NCI-H2029 treated with DMSO at 0.1 percent for 48 hours (cell line): ENCODE measurements around the gene KIAA0232.
"Not testable (repeated sequence)": the region's sequence is repeated elsewhere in the genome, so short reads cannot be mapped to it uniquely, and the experiment has no call there.

ENCODE experiments used
- DNase-seq: peaks from one replicate; lab custom pipeline; 2025; lab: John Stamatoyannopoulos, UW

The KIAA0232 gene

DNA sequence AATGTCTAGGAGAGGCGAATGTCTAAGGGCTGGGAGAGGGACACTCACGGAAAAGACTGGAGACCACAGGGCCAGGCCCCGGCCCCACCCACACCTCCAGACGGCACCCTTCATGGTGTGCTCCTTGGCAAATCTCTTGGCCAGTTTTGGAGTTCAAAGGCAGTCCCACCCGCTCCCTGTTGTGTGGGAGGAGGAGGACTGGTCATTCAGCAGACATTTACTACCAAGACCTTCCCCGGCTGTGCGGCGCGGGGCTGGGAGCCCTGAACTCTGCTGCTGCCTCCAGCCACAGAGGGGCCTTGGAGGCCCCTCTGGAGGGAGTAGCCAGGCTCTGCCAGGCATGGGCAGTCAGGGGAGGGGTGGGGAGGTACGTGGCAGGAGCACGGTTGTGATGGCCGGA lies 118.4 kb downstream of the KIAA0232 start:
- DNase-seq: no peak

DNA sequence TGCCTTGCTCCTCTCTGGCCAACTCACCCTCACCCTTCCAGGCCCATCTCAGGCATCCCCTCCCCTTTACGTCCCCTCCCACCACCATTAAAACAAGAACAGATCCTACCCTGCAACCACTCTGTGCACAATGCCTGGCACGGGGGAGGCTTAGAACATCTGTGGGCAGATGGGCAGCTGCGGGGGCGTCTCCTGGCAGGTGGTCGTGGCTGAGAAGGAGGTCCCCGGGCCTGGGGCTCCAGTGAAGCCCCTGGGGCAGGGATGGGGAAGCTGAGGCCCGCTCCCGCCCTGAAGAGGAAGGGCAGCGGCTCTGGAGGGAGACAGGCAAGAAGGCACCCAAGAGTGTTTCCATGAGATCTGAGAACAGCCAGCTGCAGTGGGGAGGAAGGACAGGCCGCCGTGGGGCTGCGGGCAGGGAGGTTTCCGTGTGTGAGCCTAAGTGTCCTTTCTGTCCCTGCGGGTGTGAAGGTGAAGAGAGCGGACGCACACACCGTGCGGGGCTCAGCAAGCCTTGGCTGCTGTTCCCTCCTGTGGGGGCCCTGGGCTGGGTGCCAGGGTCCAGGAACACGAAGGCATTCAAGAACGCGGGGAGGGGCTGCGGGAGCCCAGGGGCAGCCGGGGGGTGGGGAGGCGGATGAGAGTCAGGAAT lies 119.3 kb downstream of the KIAA0232 start:
- no peak for DNase-seq

DNA sequence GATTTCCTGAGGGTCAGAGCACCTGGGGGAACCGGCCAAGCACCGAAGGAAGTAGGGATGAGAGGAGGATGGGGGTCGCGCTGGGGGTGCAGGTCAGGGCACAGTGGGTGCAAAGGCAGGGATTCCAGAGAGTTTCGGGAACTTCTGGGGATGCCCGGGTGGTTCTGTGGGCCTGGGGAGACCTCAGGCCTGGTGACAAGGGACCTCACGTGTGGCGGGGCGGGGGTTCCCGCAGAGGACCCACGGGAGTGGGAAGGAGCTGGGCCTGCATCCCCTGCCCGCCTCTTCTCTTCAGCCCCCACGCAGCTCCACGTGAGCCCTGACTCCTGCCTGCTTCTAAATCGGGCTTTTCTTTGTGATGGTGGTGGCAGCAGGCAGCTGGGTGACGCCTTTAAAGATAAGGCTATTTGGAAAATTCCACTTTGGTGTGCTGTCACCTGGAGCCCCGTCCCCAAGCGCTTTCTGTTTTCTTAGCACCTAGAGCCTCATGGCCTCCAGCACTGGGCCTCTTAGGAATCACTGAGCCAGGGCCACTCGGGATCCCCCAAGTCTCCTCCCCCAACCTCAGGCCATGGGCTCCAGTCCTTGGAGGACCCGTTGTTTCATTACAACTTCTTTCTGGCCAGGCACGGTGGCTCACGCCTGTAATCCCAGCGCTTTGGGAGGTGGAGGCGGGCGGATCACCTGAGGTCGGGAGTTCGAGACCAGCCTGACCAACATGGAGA lies 120.0 kb downstream of the KIAA0232 start:
- no peak for DNase-seq

DNA sequence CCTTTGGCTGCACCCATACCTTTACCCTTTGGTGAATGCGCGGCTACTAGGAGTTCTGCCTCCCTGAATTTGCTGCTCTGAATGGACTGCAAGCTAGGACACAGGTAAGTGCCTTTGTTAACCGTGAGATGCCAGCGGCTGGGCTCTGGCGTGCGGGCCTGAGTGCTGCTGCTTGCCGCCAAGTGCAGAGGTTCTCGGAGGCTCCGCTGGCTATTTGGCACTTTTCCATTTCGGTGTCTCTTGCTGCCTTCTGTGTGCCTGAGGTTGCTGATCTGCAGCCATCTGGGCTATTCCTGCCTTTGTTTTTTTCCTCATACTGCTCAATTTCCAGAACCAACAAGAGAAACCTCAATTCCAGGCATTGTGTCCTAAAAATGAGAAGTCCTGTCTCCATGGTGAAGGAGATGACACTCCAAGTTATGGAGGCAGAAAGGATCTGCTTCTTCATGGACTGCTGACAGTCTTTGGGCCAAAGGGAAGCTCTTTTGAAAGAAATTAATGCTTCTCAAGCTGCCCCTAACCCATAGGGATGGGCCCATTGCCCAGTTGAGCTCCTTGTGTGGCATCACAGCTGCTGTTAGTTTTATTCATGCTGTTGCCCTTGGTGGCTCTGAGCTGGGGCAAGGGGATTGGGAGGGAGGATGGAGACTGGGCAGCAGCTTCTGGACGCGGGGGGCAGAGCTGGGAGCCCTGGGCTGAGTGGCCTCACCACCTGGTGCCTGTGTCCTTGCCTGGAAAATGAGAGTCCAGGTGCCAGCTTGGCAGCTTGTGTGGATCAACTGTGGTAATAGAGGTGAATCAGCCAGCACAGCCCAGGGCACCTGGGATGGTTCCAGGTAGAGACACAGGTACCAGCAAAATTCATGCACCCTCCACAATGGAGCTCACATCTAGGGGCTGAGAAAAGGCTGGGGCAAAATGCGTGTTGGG lies 123.3 kb downstream of the KIAA0232 start:
- DNase-seq: peak; percentile 31

DNA sequence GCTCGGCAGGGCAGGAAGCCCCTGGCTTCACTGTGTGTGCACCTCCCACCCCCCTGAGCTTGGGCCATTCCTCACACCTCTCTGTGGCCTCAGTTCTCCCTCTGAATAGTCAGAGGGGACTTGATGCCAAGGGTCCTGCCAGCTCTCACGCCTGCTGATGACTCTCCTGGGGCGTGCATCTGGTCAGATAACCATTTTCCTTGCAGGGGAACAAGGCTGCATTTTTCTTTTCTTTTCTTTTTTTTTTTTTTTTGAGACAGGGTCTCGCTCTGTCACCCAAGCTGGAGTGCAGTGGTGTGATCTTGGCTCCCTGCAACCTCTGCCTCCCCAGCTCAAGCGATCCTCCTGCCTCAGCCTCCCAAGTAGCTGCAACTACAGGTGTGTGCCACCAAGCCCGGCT lies 124.0 kb downstream of the KIAA0232 start:
- DNase-seq: not testable (repeated sequence)

DNA sequence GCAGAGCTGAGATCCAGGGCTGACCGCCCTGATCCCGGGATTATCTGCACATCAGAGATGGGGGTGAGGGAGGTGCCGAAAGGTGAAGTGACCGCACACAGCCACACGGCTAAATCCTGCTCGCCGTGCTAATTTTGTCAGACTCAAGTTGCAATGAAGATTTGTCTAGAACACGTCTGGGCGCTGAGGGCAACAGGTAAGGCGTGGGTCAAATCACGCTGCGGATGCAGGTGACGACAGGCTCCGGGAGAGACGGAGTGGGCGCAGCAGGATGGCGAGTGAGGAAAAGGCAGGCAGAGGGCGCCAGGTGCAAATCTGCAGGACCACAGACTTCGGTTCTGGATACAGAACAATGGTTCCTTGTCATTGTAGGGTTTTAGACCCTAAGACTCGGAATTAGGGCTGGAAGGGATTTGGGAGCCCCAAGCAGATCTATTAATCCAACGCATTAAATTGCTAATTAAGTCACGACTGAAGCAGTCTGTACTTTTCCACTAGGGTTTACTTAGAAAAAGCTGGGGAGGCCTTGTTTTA lies 125.2 kb downstream of the KIAA0232 start:
- DNase-seq: no peak

DNA sequence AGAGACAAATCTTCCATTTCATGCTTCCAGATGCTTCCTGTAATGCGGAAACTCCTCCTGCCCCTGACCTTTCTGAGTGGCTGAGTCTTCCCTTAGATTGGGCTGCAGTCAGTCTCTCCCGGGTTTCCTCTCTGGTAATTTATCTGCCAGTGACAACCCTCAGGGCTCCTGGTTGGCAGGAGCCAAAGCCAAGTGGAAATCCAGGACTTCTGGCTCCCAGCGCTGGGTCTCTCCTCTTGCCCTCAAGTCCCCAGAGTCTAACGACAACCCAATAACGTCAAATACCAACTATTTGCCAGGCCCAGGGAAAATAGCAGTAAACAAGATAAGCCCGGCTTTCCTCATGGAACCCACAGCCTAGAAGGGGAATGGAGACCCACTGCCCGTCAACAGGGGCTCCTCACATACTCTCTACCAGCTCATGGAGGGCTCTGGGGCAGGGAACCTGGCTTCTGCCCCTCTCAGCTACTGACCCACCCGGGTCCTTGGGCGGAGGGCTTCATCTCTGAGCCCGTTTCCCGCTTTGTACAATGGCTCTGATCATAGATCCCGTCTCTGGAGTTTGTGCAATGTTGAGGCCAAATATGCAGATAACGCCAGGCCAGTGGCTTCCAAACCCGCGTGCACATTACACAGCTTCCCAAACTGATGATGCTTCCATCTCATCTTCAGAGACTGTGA lies 126.0 kb downstream of the KIAA0232 start:
- DNase-seq: no peak

DNA sequence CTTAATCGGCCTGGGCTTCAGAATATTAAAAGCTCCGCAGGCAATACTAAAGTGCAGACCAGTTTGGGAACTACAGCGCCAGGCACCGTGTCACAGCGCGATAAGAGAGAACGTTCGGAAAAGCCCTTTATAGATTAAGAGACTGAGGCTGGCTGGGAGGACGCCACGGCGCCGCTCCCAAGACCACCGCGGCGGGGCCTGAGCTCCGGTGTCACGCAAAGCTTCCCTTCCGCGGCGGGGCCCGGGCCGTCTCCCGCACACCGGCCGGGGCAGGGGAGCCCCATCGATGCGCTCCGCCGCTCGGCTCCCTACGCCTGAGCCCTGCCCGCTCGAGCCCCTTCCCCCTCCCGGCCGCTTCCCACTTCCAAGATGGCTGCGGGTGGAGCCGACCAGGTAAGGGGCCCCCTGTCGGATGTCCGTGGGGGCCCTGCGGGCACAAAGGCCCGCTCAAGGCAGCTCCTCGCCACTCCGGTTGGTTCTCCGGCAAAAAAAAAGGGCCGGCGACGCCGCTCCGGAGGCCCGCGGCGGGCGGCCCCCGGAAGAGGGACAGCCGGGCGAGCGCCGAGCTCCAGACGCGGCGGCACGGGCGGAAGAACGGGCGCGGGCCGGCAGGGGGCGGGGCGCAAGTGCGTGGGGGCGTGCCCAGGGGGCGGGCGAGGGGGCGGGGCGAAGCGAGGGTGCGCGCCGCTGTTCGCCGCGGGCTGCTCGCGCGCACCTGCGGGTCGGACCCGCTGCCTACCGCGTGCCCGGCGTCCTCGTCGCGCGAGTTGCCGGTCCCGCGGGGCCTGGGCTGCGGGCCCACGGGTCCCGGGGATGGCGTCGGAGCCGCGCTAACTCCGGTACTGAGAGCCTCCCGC lies 126.8 kb downstream of the KIAA0232 start, which contains the start of gene TBC1D14:
TSS of gene TBC1D14 (plus strand) at position 714 of the 857 bp plus-strand sequence. CDS start 13,564 bp downstream, outside the sequence.
- DNase-seq: peak; percentile 43

DNA sequence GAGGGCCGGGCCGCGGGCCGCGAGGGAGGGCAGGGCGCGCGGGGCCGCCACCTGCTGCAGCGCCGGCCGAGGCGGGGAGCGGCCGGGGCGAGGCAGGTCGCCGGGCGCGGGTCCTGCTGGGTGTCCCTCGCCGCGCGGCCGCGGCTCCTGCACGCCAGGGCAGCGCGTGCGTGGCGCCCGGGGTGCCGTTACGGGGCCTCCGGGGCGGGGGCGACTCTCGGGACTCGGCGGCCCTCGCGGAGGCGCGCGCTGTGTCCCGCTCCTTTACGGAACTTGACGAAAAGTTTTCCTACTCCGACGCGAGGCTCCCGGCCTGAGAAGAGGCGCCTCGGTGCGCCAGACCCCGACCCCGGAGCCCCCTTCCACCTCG lies 127.4 kb downstream of the KIAA0232 start:
- no peak for DNase-seq

DNA sequence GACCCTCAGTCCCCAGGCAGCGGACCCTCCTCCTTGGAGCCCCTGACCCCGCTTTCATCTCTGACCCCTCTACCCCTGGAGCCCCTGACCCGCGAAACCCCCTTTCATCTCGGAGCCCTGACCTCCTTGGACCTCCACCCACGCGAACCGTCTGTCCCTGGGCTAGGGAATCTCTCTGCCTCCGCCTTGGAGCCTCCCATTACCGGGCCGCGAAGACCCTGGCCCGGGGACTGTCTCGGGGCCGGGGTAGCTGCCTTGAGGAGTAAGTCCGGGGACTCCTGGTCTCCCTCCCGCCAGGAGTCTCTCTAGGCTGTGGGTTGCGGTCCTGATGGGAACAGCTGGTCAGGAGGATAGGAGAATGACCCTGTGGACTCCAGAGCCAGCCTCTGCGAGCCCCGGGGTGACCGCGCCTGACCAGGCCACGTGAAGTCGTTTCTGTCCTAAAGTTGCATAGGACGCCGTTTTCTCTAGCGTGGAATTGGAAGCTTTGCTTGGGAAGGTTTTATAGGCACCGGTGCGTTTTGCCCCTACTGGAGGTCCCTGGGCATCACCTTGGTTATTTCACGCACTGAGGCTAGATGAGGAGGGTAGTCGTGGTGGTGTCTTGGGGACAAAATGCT lies 127.9 kb downstream of the KIAA0232 start:
- DNase-seq: no peak

DNA sequence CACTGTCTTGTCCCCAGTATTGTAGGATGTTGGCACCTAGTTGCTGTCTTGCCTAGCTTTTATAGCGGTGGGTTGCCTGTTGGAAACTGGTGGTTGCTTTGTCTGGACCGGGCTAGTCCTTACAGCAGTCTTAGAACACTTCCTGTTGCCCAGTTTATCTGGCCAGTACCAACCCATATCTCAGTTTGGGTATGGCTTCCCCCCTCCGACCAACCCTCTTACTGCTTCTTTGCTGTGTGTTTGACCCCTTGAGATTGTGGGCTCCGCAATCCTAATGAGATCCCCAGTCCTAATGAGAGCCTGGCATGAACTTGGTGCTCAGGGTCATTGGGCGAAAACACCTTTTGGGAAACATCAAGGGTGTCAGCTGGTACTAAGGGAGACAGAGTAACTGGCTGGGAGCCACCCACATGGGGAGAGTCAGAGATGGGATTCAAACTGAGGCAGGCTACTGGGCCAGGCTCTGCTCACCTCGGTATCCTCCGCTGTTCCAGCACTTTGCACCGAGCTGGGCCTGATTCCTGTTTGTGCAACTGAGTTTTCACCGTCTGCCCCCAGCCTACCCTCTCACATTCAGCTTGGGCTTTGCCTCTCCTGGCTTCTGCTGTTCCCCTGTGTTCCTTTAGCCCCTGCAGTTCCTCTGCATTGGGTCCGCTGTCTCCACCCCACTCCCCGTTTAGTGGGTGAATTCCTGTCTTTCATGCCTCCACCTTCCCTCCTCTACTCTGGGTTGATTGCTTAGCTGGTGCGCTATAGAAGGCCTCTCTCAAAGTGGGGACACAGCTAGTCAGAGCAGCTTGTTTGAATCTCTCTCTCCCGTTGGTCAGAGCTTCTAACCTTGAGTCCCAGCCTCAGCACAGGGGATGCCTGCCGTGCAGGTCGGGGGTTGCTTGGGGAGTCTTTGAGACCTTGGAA lies 128.7 kb downstream of the KIAA0232 start:
- no peak for DNase-seq

DNA sequence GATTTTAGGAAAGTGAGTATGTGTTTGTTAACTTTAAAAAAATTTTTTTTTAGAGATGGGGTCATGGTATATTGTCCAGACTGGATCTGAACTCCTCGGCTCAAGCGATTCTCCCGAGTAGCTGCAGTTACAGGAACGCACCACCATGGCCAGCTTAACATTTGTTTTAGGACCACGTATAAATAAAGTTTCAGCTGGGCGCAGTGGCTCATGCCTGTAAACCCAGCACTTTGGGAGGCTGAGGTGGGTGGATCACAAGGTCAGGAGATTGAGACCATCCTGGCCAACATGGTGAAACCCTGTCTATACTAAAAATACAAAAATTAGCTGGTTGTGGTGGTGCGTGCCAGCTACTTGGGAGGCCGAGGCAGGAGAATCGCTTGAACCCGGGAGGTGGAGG lies 129.4 kb downstream of the KIAA0232 start:
- DNase-seq: not testable (repeated sequence)

DNA sequence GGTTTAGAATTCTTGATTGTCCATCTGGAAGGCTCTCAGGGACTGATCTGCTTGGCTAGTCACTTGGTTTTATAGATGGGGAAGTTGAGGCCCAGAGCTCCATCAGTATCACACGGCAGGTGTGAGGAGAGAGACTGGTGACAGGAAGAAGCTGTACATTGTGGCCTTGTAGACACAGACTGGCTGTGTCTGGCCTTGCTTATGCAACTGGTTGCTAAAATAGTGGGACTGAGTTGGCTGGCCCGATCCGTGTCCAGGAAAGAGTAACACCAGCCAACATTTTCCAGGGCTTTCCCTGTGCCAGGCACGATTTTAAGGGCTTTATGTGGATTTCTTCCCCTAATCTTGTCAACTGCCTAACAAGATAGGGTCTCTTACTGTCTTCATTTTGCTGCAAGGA lies 129.9 kb downstream of the KIAA0232 start:
- no peak for DNase-seq

DNA sequence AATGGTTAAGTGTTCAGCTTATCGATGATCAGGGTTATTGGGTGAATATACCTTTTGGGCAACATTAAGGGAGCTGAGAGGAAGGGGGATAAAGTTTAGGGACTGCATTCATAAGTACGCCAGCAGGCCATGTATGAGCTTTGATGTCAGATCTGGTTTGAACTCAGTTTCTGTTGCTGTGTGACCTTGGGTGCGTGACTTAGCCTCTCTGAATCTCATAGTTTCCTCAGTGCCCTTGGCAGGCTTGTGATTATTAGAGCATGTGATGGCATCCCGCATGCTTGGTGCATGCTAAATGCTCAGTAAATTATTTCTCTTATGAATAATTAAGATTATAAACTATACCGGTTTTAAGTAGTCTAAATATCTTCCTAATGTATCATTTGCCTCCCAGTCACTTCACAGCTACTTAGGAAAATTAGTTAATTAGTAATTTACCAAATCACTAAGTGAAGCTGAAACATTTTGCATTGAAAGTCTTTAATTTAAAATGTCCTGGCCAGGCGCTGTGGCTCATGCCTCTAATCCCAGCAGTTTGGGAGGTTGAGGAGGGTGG lies 130.9 kb downstream of the KIAA0232 start:
- no peak for DNase-seq

DNA sequence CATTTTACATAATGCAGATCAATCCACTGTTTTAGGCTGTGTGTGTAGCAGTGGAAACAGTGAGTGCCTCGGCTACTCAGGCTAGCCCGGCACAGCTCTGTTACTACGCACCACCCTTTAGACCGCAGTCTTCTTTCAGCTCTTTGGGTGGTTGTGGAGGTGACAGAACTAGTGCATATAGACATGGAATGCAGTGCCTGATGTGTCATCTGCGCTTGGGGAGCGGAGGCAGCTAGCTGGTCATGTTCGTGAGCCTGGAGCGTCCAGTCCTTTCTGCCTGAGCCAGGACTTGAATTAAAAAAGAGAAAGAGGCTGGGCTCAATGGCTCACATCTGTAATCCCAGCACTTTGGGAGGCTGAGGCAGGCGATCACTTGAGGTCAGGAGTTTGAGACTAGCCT lies 131.9 kb downstream of the KIAA0232 start:
- no peak for DNase-seq

DNA sequence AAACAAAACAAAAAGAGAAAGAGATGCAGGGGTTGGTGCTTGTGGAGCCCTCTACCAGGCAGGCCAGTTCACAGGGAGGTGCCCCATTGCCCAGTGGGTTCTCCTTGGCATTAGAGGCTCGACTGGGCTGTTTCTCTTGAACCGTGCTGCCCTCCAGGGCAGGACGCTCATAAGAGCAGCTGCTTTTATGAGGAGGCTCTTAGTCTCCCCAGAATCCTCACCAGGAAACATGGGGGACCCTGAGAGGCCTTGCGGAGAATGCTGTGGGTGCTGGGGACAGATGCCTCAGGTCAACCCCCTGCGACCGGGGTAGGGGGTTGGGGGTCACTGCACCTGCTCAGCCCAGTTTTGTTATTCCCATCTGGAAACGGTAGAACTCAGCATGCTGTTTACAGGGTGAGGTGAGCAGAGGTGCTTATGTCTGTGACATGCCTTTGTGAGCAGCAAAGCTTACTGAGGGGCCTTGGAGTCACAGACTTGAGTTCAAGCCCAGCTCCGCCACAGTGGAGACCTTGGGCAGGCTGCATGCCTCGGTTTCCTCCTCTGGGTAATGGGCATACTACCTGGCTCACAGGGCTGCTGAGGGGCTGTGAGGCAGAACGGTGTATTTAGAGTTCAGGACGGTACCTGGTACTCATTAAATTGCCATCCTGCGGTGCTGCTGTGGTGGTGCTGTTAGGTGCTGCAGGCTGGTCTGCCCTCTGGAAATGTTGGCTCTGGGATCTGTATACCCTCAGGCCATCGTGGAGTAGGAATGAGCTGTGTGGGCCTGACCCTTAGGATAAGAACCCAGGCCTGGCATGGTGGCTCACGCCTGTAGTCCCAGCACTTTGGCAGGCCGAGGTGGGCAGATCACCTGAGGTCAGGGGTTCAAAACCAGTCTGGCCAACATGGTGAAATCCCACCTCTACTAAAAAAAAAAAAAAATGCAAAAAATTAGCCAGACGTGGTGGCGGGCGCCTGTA lies 132.8 kb downstream of the KIAA0232 start:
- no peak for DNase-seq

DNA sequence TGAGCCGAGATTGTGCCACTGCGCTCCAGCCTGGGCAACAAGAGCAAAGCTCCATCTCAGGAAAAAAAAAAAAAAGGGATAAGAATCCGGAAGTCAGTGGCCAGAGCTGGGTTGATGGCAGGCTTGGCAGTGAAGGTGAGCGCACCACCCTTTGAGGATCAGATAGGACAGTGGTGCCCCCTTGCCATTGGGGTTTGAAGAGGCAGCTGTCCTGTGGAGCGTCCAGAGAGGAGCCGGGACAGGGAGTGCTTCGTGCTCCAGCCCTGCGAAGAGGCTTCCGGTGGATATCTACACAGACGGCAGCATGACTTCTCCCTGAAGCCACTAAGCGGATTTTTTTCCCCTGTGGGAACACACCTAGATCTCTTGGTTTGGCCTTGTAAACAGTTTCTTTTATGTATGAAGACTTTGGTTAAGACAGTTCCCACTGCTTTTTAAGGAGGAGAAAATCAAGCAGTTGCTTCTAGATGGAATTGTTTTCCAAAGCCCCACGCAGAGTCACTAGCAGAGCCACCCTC lies 133.6 kb downstream of the KIAA0232 start:
- no peak for DNase-seq
